Measurements from ENCODE around the gene TMEFF2. TPM values are rescaled to one million over a fixed set of nuclear protein-coding genes. Genes with fewer than 3 reads are reported as not detected.
A peak's percentile ranks its signal among the peaks of the same experiment; 100 is the strongest.

Gene TMEFF2
- total RNA-seq, 1 donor from 2014 or later, result 0.41 TPM

DNA sequence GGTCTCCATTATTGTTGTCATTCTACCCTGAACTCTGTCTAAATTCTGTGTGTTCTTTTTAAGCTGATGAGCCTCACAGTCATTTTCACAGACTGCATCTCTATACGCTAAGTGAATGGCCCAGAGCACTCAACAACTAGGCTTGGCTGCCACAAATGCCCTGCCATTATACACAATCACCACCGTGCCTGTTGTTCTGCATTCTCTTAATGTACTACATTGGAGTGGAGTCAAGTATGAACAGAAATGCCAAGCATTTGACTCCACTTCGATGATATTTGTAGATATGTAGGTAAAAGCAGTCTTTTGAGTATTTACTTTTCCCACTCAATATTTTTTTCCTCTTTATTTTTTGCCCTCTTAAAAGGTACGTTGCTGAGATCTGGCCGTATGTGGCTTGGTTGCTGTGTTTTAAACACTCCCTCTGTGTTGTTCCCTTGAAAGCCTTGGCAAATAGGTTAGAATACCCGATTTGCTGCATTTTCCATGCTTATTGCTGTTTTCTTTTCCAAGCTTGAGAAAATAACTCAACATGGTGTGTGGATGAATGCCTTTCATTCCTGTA, 36.2 kb upstream of the TMEFF2 start:
- Histone ChIP-seq H3K36me3 (ENCODE audit: insufficient read depth, low read length) (no peaks in the 10 kb centered on the region), H3K9me3 (ENCODE audit: insufficient read depth, low read depth, low read length) (no peaks in the 10 kb centered on the region), H3K4me2 (ENCODE audit: low read length) (no peak overlapping the region), H3K4me3 (ENCODE audit: insufficient read depth, low read depth, low read length) (no peak overlapping the region), H3K27me3 (ENCODE audit: insufficient read depth, low read length) (no peaks in the 10 kb centered on the region), H4K20me1 (ENCODE audit: insufficient read depth, low read length) (no peaks in the 10 kb centered on the region), H2AFZ (ENCODE audit: low read depth, low read length) (peak overlapping the region; percentile 0), H3K27ac (ENCODE audit: low read depth, low read length) (no peak overlapping the region), H3K9ac (ENCODE audit: low read length) (no peak overlapping the region), H3K79me2 (ENCODE audit: insufficient read depth, low read length) (no peaks in the 10 kb centered on the region), H3K4me1 (ENCODE audit: insufficient read depth, low read length) (no peaks in the 10 kb centered on the region)
- Mint-ChIP-seq H3K9me3 (ENCODE audit: unreplicated experiment) (no peaks in the 10 kb centered on the region), H3K27ac (ENCODE audit: unreplicated experiment) (no peak overlapping the region), H3K36me3 (ENCODE audit: low read depth, unreplicated experiment) (no peaks in the 10 kb centered on the region), H3K4me3 (ENCODE audit: unreplicated experiment) (no peak overlapping the region), H3K4me1 (ENCODE audit: low read depth, unreplicated experiment) (peaks cover 10% of the 10 kb centered on the region), H3K27me3 (ENCODE audit: low read depth, unreplicated experiment) (no peaks in the 10 kb centered on the region)
- no peak for FAIRE-seq
- no peak for TF ChIP-seq EZH2 (IDR thresholded peaks at IDR 0.05; ENCODE audit: insufficient read depth, low read length)
- TF ChIP-seq, protein P1, sequence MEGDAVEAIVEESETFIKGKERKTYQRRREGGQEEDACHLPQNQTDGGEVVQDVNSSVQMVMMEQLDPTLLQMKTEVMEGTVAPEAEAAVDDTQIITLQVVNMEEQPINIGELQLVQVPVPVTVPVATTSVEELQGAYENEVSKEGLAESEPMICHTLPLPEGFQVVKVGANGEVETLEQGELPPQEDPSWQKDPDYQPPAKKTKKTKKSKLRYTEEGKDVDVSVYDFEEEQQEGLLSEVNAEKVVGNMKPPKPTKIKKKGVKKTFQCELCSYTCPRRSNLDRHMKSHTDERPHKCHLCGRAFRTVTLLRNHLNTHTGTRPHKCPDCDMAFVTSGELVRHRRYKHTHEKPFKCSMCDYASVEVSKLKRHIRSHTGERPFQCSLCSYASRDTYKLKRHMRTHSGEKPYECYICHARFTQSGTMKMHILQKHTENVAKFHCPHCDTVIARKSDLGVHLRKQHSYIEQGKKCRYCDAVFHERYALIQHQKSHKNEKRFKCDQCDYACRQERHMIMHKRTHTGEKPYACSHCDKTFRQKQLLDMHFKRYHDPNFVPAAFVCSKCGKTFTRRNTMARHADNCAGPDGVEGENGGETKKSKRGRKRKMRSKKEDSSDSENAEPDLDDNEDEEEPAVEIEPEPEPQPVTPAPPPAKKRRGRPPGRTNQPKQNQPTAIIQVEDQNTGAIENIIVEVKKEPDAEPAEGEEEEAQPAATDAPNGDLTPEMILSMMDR (IDR thresholded peaks at IDR 0.05; ENCODE audit: insufficient read depth, low read depth, low read length), result no peak
- no peak for DNase-seq (ENCODE audit: low read depth)

DNA sequence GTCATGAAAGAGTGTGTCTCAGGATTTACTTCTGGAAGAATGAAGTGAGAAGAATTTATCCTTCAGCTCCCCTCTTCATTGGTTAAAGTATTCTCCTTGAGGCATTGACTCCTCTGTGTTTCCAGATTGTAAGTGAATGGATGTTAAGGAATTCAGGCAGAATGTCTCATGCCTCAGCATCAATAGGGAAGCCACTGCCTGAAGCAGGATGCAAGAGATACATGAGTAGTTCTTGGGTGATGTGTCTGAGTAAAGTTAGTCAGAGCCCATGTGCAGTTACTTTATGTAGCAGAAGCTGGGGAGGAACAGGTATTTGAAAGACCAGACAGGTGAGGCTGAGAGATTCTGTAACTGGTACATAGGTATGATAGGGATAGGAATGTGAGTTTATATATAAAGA, 34.0 kb upstream of the TMEFF2 start:
- Histone ChIP-seq H4K20me1 (ENCODE audit: insufficient read depth, low read length) (no peaks in the 10 kb centered on the region), H2AFZ (ENCODE audit: low read depth, low read length) (no peak overlapping the region), H3K79me2 (ENCODE audit: insufficient read depth, low read length) (no peaks in the 10 kb centered on the region), H3K4me3 (ENCODE audit: insufficient read depth, low read depth, low read length) (no peak overlapping the region), H3K27ac (ENCODE audit: low read depth, low read length) (no peak overlapping the region), H3K4me2 (ENCODE audit: low read length) (no peak overlapping the region), H3K27me3 (ENCODE audit: insufficient read depth, low read length) (no peaks in the 10 kb centered on the region), H3K36me3 (ENCODE audit: insufficient read depth, low read length) (no peaks in the 10 kb centered on the region), H3K9ac (ENCODE audit: low read length) (no peak overlapping the region), H3K4me1 (ENCODE audit: insufficient read depth, low read length) (no peaks in the 10 kb centered on the region), H3K9me3 (ENCODE audit: insufficient read depth, low read depth, low read length) (no peaks in the 10 kb centered on the region)
- Mint-ChIP-seq H3K4me1 (ENCODE audit: low read depth, unreplicated experiment) (peaks cover 7% of the 10 kb centered on the region), H3K4me3 (ENCODE audit: unreplicated experiment) (no peak overlapping the region), H3K27me3 (ENCODE audit: low read depth, unreplicated experiment) (no peaks in the 10 kb centered on the region), H3K36me3 (ENCODE audit: low read depth, unreplicated experiment) (no peaks in the 10 kb centered on the region), H3K9me3 (ENCODE audit: unreplicated experiment) (no peaks in the 10 kb centered on the region), H3K27ac (ENCODE audit: unreplicated experiment) (no peak overlapping the region)
- no peak for DNase-seq (ENCODE audit: low read depth)
- FAIRE-seq, result no peak
- no peak for TF ChIP-seq EZH2 (IDR thresholded peaks at IDR 0.05; ENCODE audit: insufficient read depth, low read length)
- TF ChIP-seq, protein P1 (IDR thresholded peaks at IDR 0.05; ENCODE audit: insufficient read depth, low read depth, low read length), result no peak

DNA sequence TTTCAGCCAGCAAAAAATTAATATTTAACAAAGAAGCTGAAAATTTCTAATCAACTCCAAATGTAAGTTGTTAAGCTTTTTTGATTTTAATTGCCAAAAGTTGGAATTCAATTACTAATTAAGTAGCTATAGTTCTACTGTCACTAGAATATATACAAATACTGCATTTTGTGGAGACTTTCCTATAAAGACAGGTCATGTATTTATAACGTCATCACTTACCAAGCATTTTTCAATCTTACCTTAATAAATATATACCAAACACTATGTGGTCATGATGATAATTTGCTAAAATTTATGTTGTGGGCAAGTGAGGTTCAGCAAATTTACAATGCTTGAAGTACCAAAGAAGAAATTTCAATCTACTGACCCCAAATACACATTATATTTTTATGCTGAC, 24.2 kb upstream of the TMEFF2 start:
- TF ChIP-seq, protein P1 (IDR thresholded peaks at IDR 0.05; ENCODE audit: insufficient read depth, low read depth, low read length), result no peak
- no peak for TF ChIP-seq EZH2 (IDR thresholded peaks at IDR 0.05; ENCODE audit: insufficient read depth, low read length)
- no peak overlapping the region for H3K9ac ChIP-seq (ENCODE audit: low read length)
- no peak for FAIRE-seq

More for the DNA sequence above, 24.2 kb upstream of the TMEFF2 start:
- DNase-seq (ENCODE audit: low read depth), result no peak
- H3K4me3 ChIP-seq (ENCODE audit: insufficient read depth, low read depth, low read length), result no peak overlapping the region
- H3K79me2 ChIP-seq (ENCODE audit: insufficient read depth, low read length), result no peaks in the 10 kb centered on the region
- no peaks in the 10 kb centered on the region for H3K27me3 ChIP-seq (ENCODE audit: insufficient read depth, low read length)
- H3K4me2 ChIP-seq (ENCODE audit: low read length), result no peak overlapping the region
- Mint-ChIP-seq H3K27me3 (ENCODE audit: low read depth, unreplicated experiment) (no peaks in the 10 kb centered on the region), H3K9me3 (ENCODE audit: unreplicated experiment) (no peaks in the 10 kb centered on the region), H3K36me3 (ENCODE audit: low read depth, unreplicated experiment) (no peaks in the 10 kb centered on the region), H3K4me1 (ENCODE audit: low read depth, unreplicated experiment) (no peaks in the 10 kb centered on the region), H3K27ac (ENCODE audit: unreplicated experiment) (no peak overlapping the region), H3K4me3 (ENCODE audit: unreplicated experiment) (no peak overlapping the region)
- no peaks in the 10 kb centered on the region for H4K20me1 ChIP-seq (ENCODE audit: insufficient read depth, low read length)
- H3K27ac ChIP-seq (ENCODE audit: low read depth, low read length), result no peak overlapping the region
- no peak overlapping the region for H2AFZ ChIP-seq (ENCODE audit: low read depth, low read length)
- no peaks in the 10 kb centered on the region for H3K9me3 ChIP-seq (ENCODE audit: insufficient read depth, low read depth, low read length)
- H3K4me1 ChIP-seq (ENCODE audit: insufficient read depth, low read length), result no peaks in the 10 kb centered on the region
- H3K36me3 ChIP-seq (ENCODE audit: insufficient read depth, low read length), result no peaks in the 10 kb centered on the region
